ENCODE results near the gene MUC21. TPM values are rescaled to one million over a fixed set of nuclear protein-coding genes. Genes with fewer than 3 reads are reported as not detected.

MUC21 gene
- total RNA-seq, 1 donor from 2014 or later = 207 TPM

- H3K4me3 ChIP-seq = no peak overlapping the region
- H3K36me3 ChIP-seq = no peaks in the 10 kb centered on the region
- H3K9me3 ChIP-seq = no peaks in the 10 kb centered on the region
- TF ChIP-seq POLR2AphosphoS5 (IDR thresholded peaks at IDR 0.05; ENCODE audit: insufficient read depth in 1 of 2, low read depth in 1 of 2) (no peak), POLR2A (IDR thresholded peaks at IDR 0.05) (no peak)
- TF ChIP-seq, protein P1, sequence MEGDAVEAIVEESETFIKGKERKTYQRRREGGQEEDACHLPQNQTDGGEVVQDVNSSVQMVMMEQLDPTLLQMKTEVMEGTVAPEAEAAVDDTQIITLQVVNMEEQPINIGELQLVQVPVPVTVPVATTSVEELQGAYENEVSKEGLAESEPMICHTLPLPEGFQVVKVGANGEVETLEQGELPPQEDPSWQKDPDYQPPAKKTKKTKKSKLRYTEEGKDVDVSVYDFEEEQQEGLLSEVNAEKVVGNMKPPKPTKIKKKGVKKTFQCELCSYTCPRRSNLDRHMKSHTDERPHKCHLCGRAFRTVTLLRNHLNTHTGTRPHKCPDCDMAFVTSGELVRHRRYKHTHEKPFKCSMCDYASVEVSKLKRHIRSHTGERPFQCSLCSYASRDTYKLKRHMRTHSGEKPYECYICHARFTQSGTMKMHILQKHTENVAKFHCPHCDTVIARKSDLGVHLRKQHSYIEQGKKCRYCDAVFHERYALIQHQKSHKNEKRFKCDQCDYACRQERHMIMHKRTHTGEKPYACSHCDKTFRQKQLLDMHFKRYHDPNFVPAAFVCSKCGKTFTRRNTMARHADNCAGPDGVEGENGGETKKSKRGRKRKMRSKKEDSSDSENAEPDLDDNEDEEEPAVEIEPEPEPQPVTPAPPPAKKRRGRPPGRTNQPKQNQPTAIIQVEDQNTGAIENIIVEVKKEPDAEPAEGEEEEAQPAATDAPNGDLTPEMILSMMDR (IDR thresholded peaks at IDR 0.05) = no peak
- H3K27ac ChIP-seq = no peak overlapping the region
- no peaks in the 10 kb centered on the region for H3K4me1 ChIP-seq
- H3K27me3 ChIP-seq = no peaks in the 10 kb centered on the region
- intact Hi-C loops (cut with DNase I) = no loop called here
- DNase-seq (ENCODE audit: extremely low spot score in 2 of 2) = no peak
These were observed 34.7 kb upstream of the MUC21 start for GRCh38 chr6:30948811-30949210.

GRCh38 chr6:30951907-30952469, 31.5 kb upstream of the MUC21 start:
- intact Hi-C loops (cut with DNase I) = no loop called here
- H3K27ac ChIP-seq = no peak overlapping the region
- no peak overlapping the region for H3K4me3 ChIP-seq
- H3K27me3 ChIP-seq = no peaks in the 10 kb centered on the region
- DNase-seq (ENCODE audit: extremely low spot score in 2 of 2) = no peak
- H3K9me3 ChIP-seq = no peaks in the 10 kb centered on the region
- no peak for TF ChIP-seq POLR2AphosphoS5 (IDR thresholded peaks at IDR 0.05; ENCODE audit: insufficient read depth in 1 of 2, low read depth in 1 of 2)
- no peak for TF ChIP-seq POLR2A (IDR thresholded peaks at IDR 0.05)
- TF ChIP-seq, protein P1 (IDR thresholded peaks at IDR 0.05) = no peak
- no peaks in the 10 kb centered on the region for H3K36me3 ChIP-seq
- H3K4me1 ChIP-seq = peaks cover 19% of the 10 kb centered on the region

DNA sequence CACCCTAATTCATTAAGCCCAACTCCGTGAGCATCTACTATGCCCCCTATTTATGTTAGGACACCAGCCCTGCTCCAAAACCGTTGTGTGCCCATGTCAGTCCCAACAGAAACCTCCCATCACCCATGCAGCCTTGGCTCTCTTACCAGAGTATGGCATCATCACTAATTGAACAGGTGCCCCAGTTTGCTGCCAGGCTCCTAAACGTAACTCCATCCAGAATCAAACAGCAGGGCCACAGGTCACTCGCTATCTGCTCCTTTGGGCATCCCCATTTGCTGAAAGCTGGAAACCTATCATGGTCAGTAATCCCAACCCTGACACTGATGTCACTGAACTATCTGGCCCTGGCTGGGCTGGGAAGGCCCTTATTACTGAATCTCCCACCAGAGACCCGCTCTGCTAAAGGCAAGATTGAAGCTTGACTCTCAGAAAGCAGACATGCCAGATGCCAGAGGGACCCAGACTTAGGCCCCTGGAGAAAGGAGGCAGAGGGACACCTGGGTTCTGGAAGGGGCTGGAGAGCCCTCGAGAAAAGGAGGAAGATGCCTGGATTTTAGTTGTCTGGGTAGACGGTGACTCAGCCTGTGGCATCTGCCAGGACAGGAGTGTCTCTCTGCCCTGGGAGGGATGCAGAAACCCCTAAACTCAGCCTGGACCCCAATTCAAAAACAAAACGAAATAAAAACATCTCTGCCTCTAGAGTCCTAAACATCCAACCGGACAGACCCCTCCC, 28.7 kb upstream of the MUC21 start:
- Histone ChIP-seq H3K4me3 (peak overlapping the region; percentile 49 to 50), H3K27ac (no peak overlapping the region), H3K27me3 (no peaks in the 10 kb centered on the region), H3K4me1 (peaks cover 19% of the 10 kb centered on the region), H3K9me3 (no peaks in the 10 kb centered on the region), H3K36me3 (no peaks in the 10 kb centered on the region)
- TF ChIP-seq, protein P1 (IDR thresholded peaks at IDR 0.05) = no peak
- TF ChIP-seq POLR2AphosphoS5 (IDR thresholded peaks at IDR 0.05; ENCODE audit: insufficient read depth in 1 of 2, low read depth in 1 of 2) (no peak), POLR2A (IDR thresholded peaks at IDR 0.05) (no peak)
- no peak for DNase-seq (ENCODE audit: extremely low spot score in 2 of 2)
- intact Hi-C loops (cut with DNase I) = no loop called here

GRCh38 chr6:30955367-30956042, 28.0 kb upstream of the MUC21 start:
- TF ChIP-seq POLR2A (IDR thresholded peaks at IDR 0.05) (no peak), POLR2AphosphoS5 (IDR thresholded peaks at IDR 0.05; ENCODE audit: insufficient read depth in 1 of 2, low read depth in 1 of 2) (peak; percentile 9 to 52)
- TF ChIP-seq, protein P1 (IDR thresholded peaks at IDR 0.05) = no peak
- DNase-seq (ENCODE audit: extremely low spot score in 2 of 2) = no peak

More at GRCh38 chr6:30955367-30956042, 28.0 kb upstream of the MUC21 start:
- peak overlapping the region; percentile 63 for H3K27ac ChIP-seq
- H3K4me1 ChIP-seq = peaks cover 19% of the 10 kb centered on the region
- H3K4me3 ChIP-seq = peak overlapping the region; percentile 49 to 50
- H3K36me3 ChIP-seq = no peaks in the 10 kb centered on the region
- H3K9me3 ChIP-seq = no peaks in the 10 kb centered on the region
- intact Hi-C loops (cut with DNase I) = no loop called here
- no peaks in the 10 kb centered on the region for H3K27me3 ChIP-seq

Measured in vagina (tissue), 2 donors.